ACHN (cell line): ENCODE results near the gene STARD7.

ENCODE experiments used
- DNase-seq: peaks from one replicate; pipeline ENCODE4 v3.0.0-alpha.2; 2015
- in situ Hi-C: cut with HindIII; loops from 2 replicates; pipeline ENCODE4 v1.10.0; 2017; ENCODE audit warnings: low sequenced_read_pairs, low pct_ligation_motif_present, low pct_unique_long_range_greater_than_20kb

STARD7 gene

DNA sequence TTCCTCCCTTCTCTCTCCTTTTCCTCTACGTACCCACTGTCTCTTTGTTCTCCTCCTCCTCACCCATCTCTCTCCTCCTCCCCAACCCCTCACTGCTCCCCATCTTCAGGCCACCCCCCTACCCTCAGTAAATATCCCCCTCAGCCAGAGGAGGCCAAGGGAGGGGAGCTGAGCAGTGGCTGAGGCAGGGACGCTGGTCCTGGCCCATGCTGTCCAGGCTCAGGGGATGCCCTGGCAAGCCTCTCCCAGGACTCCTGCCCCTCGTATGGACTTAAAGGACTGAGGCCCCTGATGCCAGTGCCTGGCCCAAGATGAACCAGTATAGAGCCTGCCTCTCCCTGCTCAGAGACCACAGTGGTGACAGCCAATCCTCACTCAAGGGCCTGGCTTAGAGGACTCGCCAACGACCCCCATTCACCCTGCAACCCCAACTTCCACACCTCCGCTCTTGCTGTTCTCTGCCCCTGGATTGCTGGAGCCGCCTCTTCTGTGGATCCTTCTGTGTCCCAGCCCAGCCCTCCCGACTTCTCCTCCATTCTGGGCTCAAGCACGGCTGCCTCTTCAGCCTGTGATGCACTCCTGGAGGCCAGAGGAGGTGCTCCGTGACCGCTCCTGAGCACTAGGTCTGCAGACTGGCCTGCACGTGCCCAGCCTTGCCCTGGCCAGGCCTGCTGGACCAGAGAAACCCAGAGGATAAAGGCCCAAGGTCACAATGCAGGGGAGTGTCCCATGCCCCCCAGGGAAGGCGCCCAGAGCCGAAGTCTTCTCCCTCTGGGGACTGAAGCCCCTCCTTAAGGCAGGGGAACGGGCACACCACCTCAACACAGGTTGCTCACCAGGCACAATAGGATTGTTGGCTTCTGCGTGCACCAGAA is 53.9 kb downstream of the STARD7 start:
- in situ Hi-C loops, result no loop called here
- DNase-seq, result no peak

DNA sequence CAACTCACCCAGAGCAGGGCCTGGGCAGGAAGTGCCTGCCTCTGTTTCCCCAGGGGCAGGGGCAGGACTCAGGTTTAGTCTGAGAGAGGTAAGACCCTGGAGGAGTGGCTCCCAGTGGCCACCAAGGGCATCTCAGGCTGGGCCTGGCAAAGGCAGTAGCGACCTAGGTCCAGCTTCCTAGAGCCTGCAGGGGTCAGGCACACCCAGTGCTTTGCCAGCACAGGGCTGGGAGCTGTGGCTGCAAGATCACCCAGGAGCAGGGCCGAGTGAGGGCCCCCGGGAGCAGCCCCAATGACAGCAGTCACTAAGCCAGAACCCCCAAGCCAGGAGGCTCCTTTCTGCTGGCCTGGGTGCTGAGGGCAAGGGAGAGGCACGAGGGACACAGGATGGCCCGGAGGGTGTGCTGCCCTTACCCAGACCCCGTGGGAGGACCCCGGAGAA is 54.6 kb downstream of the STARD7 start:
- DNase-seq, result no peak
- in situ Hi-C loops, result no loop called here

DNA sequence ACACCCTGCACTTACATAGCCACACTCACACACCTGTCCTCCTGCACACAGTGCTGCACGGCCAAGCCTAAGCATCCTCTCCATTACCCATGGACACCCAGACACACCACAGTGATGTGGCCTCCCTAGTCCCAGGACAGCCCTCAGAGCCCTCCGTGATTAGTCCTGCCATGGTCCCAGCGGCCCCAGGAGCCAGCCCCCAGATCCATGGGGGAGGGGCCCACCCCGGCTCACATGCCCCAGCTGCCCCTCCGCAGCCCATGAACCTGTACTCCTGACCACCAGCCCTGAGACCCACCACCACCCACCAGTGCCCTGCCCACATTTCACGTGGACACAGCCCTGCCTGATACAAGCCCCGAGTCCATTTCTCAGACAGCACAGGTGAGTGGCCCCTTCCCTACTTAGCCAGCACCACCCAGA is 55.3 kb downstream of the STARD7 start:
- DNase-seq, result no peak
- in situ Hi-C loops, result no loop called here

DNA sequence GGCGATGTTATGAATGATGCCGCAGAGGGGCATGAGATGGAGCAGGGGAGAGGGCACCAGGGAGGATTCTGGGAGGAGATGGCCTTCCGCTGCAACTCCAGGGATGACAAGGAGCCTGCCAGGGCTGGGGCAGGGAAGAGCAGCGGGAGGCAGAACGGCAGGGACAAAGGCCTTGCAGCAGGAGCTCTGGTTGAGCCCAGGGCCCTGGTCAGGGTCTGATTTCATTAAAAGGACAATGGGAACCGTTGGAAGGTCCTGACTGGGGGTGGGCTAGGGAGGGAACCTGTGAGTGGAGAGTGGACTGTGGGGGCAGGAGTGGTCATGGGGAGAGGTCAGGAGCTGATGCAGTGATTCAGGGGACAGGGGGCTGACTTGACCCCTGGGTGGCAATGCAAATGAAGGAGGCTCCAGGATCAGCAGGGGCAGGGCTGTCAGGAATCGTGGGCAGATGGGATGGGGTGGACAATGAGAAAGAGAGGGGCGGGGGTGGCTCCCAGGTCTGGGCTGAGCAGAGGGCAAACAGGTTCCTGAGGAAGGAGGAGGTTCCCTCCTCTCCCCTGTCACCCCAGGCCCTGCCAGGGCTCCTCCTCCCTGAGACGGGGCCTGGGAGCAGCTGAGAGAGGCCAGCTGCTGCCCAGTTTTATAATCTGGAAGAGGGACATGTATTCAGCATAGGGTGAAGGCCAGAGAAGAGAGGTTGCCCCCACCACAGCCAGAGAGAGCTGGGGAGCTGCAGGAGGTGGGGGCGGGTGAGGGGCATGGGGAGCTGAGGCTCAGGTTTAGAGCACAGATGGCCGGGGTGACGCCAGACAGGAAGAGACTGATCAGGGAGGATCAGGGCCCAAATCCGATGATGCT is 56.1 kb downstream of the STARD7 start:
- DNase-seq, result no peak
- in situ Hi-C loops, result no loop called here

DNA sequence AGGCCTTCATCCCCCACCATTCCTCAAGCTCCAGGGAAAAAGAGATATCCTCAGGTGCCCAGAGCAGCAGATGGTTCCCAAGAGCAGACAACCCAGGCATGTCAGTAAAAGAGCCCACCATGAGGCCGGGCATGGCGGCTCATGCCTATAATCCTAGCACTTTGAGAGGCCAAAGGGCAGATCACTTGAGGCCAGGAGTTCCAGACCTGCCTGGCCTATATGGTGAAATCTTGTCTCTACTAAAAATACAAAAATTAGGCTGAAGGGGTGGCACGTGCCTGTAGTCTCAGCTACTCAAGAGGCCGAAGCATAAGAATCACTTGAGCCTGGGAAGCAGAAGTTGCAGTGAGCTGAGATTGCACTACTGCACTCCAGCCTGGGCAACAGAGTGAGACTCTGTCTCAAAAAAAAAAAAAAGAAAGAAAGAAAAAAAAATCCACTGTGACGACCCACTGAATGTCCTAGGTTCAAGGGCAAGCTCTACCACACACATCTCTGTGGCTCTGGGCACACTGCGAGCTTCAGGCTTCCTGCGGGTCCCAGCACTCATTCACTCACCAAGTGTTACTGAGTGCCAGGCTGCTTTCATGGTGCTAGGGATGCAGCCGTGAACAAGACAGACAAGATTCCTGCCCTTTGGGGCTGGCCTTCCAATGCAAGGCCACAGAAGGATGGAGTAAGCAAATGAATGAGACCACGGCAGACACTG is 56.9 kb downstream of the STARD7 start:
- no peak for DNase-seq
- in situ Hi-C loops, result no loop called here

DNA sequence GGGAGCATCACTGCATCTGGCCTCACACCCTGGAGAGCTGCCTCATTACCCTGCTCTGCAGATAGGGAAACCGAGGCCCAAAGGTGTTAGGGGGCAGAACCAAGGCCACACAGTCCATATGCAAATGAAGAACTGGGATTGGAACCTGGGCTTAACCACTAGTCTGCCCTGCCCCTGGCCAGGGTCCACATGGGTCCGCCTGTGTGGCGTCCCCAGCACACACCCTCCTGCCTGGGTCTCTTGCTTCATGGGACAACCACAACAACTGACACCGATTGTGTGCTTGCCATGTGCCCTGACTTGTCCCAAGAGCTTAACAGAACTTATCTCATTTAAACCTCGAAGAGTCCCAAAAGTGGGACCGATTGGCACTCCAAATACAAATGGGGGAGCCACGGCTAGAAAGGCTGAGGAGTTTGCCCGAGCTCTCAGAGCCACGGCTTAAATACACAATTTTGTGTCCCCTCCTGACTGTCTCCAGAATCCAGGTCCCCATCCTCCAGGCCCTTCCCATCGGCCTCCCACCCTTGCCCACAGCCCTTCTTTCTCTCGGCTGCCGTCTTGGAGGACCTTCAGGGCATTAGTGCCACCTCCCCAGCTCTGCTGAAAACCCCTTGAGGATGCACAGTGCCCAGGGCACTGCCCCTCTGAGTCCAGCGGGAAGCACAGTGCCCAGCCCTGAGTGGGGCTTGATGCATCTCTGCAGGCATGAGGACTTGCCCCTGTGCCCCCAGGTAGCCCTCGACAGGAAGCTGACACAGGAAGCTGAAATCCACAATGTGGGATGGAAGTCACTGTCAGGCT is 57.6 kb downstream of the STARD7 start:
- DNase-seq, result no peak

DNA sequence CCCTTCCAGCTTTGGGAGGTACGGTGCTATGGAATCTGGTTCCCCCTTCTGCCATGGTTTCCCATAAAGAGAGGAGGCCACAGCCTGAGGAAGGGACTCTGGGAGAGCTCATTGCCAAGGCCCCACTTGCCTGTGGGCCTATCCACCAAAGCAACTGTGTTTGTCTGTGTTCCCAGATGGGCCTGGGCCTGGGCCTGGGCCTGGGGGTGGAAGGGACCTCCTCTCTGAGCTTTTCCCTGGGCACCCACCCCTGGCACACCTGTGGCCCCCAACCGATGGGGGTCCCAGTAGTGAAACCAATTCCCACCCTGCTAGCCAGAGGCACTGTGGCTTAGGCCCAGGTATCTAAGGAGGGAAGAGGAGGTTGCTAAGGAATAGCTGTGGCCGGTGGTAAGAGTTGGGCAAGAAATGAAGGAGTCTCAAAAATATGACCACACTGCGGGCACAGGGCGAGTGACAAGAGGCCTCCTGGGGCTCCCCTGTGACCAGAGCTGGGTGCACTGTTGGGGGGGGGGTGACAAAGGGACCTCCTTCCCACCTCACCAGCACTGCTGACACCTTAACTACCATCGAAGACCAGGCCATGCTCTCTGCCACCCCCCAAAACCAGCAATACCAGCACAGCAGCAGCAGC is 58.5 kb downstream of the STARD7 start:
- in situ Hi-C loops, result no loop called here
- no peak for DNase-seq

More for the DNA sequence above, 57.6 kb downstream of the STARD7 start:
- in situ Hi-C loops, result no loop called here

DNA sequence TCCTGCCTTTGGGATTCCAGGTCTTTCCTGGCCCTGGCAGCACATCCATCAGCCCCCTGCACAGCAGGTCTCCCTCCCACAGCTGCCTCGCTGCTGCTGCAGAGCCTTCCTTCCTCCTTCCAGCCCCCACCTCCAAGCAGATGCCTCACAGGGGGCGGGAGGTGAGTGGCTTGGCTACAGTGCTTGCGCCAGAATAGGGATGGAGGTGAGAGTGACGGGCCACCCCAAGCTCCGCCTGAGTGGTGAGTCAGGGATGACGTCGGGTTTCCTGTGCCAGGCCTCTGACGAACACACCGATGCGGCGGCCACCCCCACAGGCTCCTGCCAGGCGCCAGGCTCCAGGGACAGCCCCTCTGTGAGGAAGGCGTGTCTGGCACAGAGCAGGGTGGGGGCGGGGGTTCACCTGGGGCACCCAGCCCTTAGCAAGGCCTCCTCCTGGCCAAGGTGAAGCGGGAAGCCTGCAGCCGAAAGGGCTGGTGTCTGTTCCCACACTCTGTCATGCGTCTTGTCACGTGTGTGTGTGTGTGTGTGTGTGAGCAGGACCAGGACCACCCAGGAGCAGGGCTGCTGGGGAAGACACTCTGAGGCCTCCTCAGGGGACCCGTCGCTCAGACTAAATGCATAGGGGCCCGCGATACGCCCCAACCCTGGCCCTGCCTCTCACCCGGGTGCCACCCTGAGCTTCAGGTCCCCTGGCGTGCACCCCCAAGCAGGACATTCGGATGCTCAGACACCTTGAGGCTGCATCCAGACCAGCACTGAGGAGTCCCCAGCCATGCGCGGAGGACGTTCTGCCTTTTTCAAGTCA is 60.0 kb downstream of the STARD7 start:
- in situ Hi-C loops, result no loop called here
- peak; percentile 57 for DNase-seq

DNA sequence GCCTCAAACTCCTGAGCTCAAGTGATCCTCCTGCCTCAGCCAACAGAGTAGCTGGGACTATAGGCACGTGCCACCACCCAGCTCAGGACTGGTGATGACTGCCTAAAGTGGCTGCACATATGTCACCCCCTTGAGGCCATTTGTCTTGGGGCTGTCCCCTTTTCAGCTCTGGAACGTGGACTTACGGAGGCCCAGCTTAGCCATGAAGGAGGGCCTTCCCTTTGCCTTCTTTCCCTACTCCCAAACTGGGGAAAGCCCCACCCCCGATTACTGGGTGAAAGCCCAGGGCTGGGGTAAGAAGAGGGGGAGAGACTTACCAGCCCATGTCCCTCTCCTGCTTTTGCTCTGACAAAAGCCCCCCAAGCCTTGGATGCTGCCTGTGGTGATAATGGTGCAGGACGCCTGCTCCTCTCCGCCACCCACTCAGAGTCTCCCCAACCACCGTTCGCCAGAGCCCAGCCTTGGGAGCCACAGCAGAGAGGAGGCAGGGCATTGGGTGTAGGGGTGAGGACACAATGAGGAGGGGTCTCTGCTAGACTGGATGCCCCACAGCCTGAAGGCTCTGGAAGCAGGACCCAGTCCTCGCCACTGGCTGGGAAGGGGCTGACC is 60.9 kb downstream of the STARD7 start:
- in situ Hi-C loops, result no loop called here
- no peak for DNase-seq

DNA sequence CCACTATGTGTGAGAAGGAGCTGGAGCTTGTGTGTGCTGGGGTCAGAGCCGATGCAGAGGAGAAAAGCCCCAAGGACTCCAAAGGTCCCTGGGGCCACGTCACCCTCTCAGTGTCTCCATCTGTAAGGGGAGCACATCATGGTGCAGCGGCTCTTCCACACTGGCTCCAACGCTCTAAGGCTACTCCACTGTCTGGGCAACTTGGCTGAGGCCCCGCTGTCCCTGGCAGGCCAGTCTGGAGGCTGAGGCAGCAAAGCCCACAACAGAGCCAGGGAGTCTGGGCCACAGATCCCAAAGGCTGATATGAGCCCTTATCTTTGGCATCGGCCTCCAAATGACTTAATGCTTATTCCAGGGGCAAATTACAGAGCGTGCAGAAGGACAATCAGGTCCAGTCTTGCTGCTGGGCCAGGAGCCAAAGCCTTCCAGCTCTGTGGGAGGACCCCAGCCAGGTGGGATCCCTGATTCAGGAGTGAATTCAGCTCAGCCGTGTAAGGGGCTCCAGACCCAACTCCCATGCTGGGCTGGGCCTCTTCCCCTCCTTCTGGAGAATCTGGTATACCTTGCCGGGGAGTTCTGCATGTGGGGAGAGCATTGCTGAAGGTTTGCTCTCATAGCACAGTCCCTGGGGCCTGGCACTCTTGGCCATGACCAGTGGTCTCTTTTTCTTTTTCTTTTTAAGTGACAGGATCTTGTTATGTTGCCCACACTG is 61.6 kb downstream of the STARD7 start:
- no peak for DNase-seq
- in situ Hi-C loops, result no loop called here

DNA sequence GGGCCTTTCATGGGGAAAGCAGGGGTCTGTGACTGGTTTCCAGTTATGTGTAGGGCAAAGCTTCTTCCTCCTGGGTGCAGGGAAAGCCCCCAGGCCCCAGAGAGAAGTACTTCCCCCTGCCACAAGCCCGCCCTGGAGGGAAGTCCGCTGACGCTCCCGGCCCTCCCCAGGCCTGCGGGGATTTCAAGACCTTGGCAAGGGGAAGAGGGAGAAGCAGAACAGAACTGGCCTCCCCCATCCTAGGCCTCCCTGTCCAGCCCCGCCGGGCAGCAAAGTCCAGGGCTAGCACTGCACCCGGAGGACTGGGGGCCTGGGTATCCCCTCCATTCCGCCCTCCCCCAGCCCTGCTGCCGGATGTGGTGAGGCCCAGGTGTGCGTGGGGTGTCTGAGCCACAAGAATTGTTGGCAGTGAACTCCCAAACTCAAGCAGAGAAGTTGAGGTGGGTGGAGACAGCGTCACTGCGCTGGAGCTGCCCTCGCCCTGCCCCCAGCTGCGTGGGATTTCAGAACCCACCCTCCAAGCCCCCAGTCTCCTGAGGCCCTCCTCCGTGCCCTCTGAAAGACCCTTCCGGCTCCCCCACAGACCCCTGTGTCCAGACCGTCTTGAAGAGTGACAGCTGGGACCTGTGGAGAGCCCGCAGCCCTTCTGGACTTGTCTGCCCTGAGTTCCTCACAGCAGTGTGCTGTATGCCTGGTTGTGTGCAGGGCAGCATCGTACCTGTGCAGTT is 62.3 kb downstream of the STARD7 start:
- in situ Hi-C loops, result no loop called here
- DNase-seq, result no peak

DNA sequence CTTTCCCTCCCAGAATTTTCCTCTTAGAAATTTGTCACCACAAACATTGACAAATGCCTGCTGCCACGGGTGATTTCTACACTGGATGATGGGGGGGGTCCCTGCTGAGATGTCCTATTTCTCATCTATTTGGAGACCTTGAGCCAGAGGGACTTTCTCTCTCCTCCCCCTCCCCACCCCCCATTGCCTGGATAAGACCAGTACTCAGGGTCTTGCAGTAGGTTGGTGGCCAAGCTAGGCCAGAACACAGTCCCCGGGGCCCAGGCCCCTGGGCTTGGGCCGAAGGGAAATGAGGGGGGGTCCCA is 62.8 kb downstream of the STARD7 start:
- DNase-seq, result no peak
- in situ Hi-C loops, result no loop called here

DNA sequence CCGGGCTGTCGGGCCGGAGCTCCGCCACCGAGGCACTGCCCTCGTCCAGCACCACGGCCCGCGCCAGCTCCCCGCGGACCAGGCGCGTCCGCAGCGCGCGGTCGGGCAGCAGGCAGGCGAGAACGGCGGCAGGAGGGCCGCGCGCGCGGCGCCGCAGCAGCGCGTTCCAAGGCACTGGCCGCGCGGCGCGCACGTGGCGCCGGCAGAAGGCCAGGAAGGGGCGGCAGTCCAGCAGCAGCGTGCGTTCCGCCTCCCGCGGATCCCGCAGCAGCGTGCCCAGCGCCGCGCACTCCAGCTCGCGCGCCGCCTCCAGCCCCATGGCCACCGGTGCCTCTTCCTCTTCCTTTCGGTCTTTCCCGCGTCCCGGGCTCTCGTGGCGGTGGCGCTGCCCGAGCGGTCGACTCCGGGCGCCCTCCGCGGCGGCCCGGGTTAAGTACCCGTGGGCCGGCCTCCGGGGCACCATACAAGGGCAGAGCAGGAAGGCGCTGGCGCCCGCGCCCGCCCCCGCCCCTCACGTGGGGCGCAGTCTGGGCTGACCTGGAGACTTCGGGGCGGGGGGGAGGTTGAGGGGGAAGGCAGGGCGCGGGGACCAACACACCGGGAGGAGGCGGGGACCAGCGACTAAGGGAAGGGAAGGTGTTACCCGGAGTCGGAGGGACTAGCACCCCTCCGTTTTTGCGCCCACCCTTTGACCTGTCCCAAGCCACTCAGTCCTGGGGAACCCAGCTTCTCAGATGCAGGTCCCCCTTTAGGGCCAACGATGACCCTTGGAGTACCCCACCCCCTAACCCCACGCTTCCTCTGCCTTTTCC is 63.4 kb downstream of the STARD7 start, which contains the start of gene DUSP2:
Gene DUSP2 (minus strand): TSS at position 405 of the 812 bp plus-strand sequence. CDS start 86 bp downstream, at position 319.
- in situ Hi-C loops, result no loop called here
- peak; percentile 31 for DNase-seq

DNA sequence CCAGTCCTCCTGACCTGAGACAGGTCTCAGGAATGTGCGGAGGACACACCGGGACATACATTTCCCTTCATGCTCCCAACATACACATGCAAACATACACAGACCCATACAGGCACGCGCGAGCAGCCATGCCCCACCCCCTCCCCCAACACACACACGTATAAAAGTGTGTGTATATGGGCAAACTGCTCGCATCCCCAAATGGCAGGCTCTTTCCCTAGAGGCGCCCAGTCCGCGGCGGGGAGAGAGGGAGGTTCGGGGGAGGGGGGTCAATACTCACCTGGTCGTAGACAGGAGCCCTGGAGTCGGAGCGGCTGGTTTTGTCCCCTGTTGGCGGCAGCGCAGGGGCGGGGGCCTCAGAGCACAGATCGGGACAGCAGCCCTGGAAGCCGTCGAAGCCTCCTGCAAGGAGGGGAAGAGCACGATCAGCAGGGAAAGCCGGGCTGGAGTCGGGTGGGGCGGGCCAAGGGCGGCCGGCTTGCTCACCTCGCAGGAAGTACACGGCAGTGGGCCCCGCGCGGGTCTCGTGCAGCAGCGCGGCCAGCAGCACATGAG is 64.1 kb downstream of the STARD7 start:
- in situ Hi-C loops, result no loop called here
- no peak for DNase-seq
